Hepatocyte (in vitro differentiated cells): ENCODE results near the gene YPEL1. TPM values are rescaled to one million over a fixed set of nuclear protein-coding genes. Genes with fewer than 3 reads are reported as not detected.

Experiments
- DNase-seq: peaks from one replicate; pipeline ENCODE4 v3.0.0-alpha.2; 2016; ENCODE audit warnings: low spot score
- H2AFZ ChIP-seq: fragments of 200-600 bp; sonication (generic); 2 replicates; pipeline ENCODE4 v1.6.0; 2016; ENCODE audit warnings: antibody characterized with exemption, mild to moderate bottlenecking
- H3K27ac ChIP-seq: fragments of 200-600 bp; sonication (generic); 2 replicates; pipeline ENCODE4 v1.5.1; 2016; ENCODE audit warnings: mild to moderate bottlenecking
- H3K27me3 ChIP-seq: fragments of 200-600 bp; sonication (generic); 2 replicates; pipeline ENCODE4 v1.6.1; 2016
- H3K36me3 ChIP-seq: fragments of 200-600 bp; sonication (generic); replicated peaks from 2 replicates; pipeline ENCODE4 v1.5.1; 2016; ENCODE audit warnings: low read depth; ENCODE audit not compliant: insufficient read depth
- H3K4me1 ChIP-seq: fragments of 200-600 bp; sonication (generic); 2 replicates; pipeline ENCODE4 v1.5.1; 2016; ENCODE audit warnings: mild to moderate bottlenecking, moderate library complexity; ENCODE audit not compliant: insufficient read depth
- H3K4me2 ChIP-seq: fragments of 200-600 bp; sonication (generic); 2 replicates; pipeline ENCODE4 v1.6.0; 2016
- H3K4me3 ChIP-seq: fragments of 200-600 bp; sonication (generic); 2 replicates; pipeline ENCODE4 v1.5.1; 2016; ENCODE audit warnings: mild to moderate bottlenecking
- H3K79me2 ChIP-seq: fragments of 200-600 bp; sonication (generic); 2 replicates; pipeline ENCODE4 v1.6.0; 2017; ENCODE audit warnings: mild to moderate bottlenecking
- H3K9me2 ChIP-seq: fragments of 200-600 bp; sonication (generic); replicated peaks from 2 replicates; pipeline ENCODE4 v1.6.0; 2017; ENCODE audit warnings: mild to moderate bottlenecking; ENCODE audit not compliant: insufficient read depth
- H3K9me3 ChIP-seq: fragments of 200-600 bp; sonication (generic); 2 replicates; pipeline ENCODE4 v1.5.1; 2016; ENCODE audit warnings: low read depth, mild to moderate bottlenecking
- H4K20me1 ChIP-seq: fragments of 200-600 bp; sonication (generic); 2 replicates; pipeline ENCODE4 v1.6.0; 2016; ENCODE audit warnings: mild to moderate bottlenecking; ENCODE audit not compliant: insufficient read depth, poor library complexity, severe bottlenecking
- CTCF ChIP-seq: fragments of 200-600 bp; sonication (generic); IDR thresholded peaks from 2 replicates; pipeline ENCODE4 v1.5.1; 2016; ENCODE audit warnings: antibody characterized with exemption, mild to moderate bottlenecking; ENCODE audit not compliant: poor library complexity
- EZH2 ChIP-seq: fragments of 200-600 bp; sonication (generic); IDR thresholded peaks from 2 replicates; pipeline ENCODE4 v1.6.1; 2016; ENCODE audit warnings: antibody characterized with exemption, mild to moderate bottlenecking, borderline replicate concordance
- EZH2phosphoT487 ChIP-seq: fragments of 200-600 bp; sonication (generic); IDR thresholded peaks from one replicate; pipeline ENCODE4 v1.6.1; 2018; ENCODE audit warnings: antibody characterized with exemption, mild to moderate bottlenecking, low read depth, moderate library complexity; ENCODE audit not compliant: unreplicated experiment, severe bottlenecking
- WGBS: methylation state at CpG from one replicate; pipeline ENCODE4 v1.1.6; 2016; ENCODE audit warnings: low lambda C conversion rate; ENCODE audit errors: missing lambda C conversion rate; 5-methylcytosine and 5-hydroxymethylcytosine counted together
- polyA plus RNA-seq: library from polyadenylated mRNA; unstranded; fragments of >200 nt; fragmentation: Nextera tagmentation; extraction: Ambion mirVana; gene quantifications from 2 replicates; pipeline ENCODE4 v1.2.1, GENCODE V29; 2016
- total RNA-seq: library from RNA; depleted of rRNA; stranded (reverse); fragments of >200 nt; gene quantifications from 2 replicates; pipeline ENCODE4 v1.2.3, GENCODE V29; 2014

The YPEL1 gene
- total and polyA plus RNA-seq, 2 experiments from 2014 or later = 2.0 to 3.1 TPM

GRCh38 chr22:21728270-21728669 is 7.3 kb downstream of the YPEL1 start:
- Histone ChIP-seq H3K4me1 (no peaks in the 10 kb centered on the region), H3K9me2 (no peaks in the 10 kb centered on the region), H4K20me1 (no peaks in the 10 kb centered on the region), H3K36me3 (no peaks in the 10 kb centered on the region), H3K4me2 (no peak overlapping the region), H3K9me3 (no peaks in the 10 kb centered on the region), H3K27ac (no peak overlapping the region), H3K27me3 (no peaks in the 10 kb centered on the region), H2AFZ (no peak overlapping the region), H3K79me2 (no peaks in the 10 kb centered on the region), H3K4me3 (no peak overlapping the region)
- DNase-seq = no peak
- 87% methylated on average over 12 of the region's 12 CpGs for WGBS
- TF ChIP-seq EZH2 = no peak
- TF ChIP-seq EZH2phosphoT487 = no peak
- no peak for TF ChIP-seq CTCF

- WGBS = 93% methylated on average over 9 of the region's 10 CpGs
- Histone ChIP-seq H3K9me3 (no peaks in the 10 kb centered on the region), H2AFZ (no peak overlapping the region), H3K27me3 (no peaks in the 10 kb centered on the region), H3K79me2 (no peaks in the 10 kb centered on the region), H3K36me3 (no peaks in the 10 kb centered on the region), H3K4me2 (no peak overlapping the region), H3K9me2 (no peaks in the 10 kb centered on the region), H3K4me3 (no peak overlapping the region), H4K20me1 (no peaks in the 10 kb centered on the region), H3K27ac (no peak overlapping the region), H3K4me1 (no peaks in the 10 kb centered on the region)
- TF ChIP-seq EZH2phosphoT487 (no peak), EZH2 (no peak), CTCF (no peak)
- no peak for DNase-seq
Observed at GRCh38 chr22:21727768-21728167, 7.8 kb downstream of the YPEL1 start.

GRCh38 chr22:21727159-21727558 is 8.4 kb downstream of the YPEL1 start:
- no peak for DNase-seq
- Histone ChIP-seq H3K27me3 (no peaks in the 10 kb centered on the region), H3K36me3 (no peaks in the 10 kb centered on the region), H2AFZ (no peak overlapping the region), H3K4me3 (no peak overlapping the region), H4K20me1 (no peaks in the 10 kb centered on the region), H3K4me1 (no peaks in the 10 kb centered on the region), H3K9me2 (no peaks in the 10 kb centered on the region), H3K79me2 (no peaks in the 10 kb centered on the region), H3K27ac (no peak overlapping the region), H3K9me3 (no peaks in the 10 kb centered on the region), H3K4me2 (no peak overlapping the region)
- WGBS = 78% methylated on average over 4 of the region's 4 CpGs
- TF ChIP-seq EZH2phosphoT487 (no peak), EZH2 (no peak), CTCF (no peak)

- H3K4me2 ChIP-seq = no peak overlapping the region
- TF ChIP-seq CTCF (peak; percentile 27), EZH2phosphoT487 (no peak), EZH2 (no peak)
- no peaks in the 10 kb centered on the region for H4K20me1 ChIP-seq
- peak; percentile 51 for DNase-seq
- H2AFZ ChIP-seq = no peak overlapping the region
- no peak overlapping the region for H3K27ac ChIP-seq
- no peaks in the 10 kb centered on the region for H3K4me1 ChIP-seq
- no peaks in the 10 kb centered on the region for H3K9me3 ChIP-seq
- 30% methylated on average over 5 of the region's 5 CpGs for WGBS
- no peaks in the 10 kb centered on the region for H3K36me3 ChIP-seq
- H3K4me3 ChIP-seq = no peak overlapping the region
- no peaks in the 10 kb centered on the region for H3K27me3 ChIP-seq
- H3K79me2 ChIP-seq = no peaks in the 10 kb centered on the region
- no peaks in the 10 kb centered on the region for H3K9me2 ChIP-seq
Observed at GRCh38 chr22:21726650-21727049, 8.9 kb downstream of the YPEL1 start.
